Amniotic epithelial cell (primary cell): ENCODE results near the gene ZNF132.
"Not testable (repeated sequence)": the region's sequence is repeated elsewhere in the genome, so short reads cannot be mapped to it uniquely, and the experiment has no call there.

ENCODE experiments used
- DNase-seq: peaks from one replicate; pipeline ENCODE4 v3.0.0-alpha.2; 2010; ENCODE audit warnings: low read depth

The ZNF132 gene

DNA sequence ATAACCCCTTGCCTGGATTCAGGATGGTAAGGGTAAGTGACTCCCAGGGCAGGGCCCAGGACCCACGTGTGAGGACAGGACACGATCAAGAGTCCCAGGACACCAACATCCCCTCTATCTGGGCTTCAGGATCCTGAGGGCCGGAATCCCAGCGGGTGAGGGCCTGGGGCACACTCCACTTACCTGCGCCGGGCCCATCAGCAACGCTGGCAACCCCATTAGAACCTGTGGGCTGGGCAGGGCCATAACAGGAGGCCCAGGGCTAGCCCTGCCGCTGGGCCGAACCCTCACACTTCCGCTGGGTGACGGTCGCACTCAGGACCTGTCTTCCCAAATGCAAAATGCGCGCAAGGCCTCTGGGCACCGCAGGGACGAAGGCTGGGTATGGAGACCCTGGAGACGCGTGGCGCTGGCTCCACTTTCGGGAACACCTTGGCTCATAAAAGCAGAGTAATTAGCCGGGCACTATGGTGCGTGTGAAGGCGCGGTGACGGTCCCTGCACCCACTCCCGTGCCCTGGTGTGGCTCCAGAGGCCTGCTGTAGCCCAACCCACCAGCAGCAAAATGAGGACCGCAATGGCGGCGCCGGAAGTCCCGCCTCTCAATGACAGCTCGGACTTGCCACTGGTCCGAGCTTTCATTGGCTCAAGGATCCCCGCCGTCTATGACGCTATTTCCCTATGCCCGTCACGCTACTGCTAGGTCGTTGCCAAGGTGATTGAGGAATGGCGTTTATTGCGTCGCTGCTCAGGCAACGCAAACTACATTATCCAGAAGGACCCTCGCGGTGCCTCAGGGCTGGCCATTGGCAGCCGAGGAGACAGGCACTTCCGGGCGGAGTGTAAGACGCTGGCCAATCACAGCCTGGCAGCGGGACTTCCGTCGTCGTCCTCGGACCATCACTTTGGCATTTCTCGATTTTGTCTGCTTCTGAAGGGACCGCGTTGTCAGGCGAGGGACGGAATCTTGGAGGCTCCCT, at the start of gene ZNF132:
TSS of gene ZNF132 (minus strand) at position 578 of the 979 bp plus-strand sequence. CDS start at position 246, 332 bp downstream.
- DNase-seq = peak; percentile 100

DNA sequence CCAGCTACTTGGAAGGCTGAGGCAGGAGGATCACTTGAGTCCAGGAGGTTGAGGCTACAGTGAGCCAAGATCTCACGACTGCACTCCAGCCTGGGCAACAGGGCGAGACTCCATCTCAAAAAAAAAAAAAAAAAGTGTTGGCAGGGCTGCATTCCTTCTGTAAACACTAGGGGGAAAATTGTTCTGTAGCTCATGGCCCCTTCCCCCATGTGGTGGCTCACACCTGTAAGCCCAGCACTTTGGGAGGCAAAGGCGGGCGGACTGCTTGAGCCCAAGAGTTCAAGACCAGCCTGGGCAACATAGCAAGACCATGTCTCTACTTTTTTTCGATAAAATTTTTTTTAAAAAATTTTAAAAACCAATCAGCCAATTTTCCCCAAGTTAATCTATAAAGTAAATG, 44.4 kb upstream of the ZNF132 start:
- not testable (repeated sequence) for DNase-seq

DNA sequence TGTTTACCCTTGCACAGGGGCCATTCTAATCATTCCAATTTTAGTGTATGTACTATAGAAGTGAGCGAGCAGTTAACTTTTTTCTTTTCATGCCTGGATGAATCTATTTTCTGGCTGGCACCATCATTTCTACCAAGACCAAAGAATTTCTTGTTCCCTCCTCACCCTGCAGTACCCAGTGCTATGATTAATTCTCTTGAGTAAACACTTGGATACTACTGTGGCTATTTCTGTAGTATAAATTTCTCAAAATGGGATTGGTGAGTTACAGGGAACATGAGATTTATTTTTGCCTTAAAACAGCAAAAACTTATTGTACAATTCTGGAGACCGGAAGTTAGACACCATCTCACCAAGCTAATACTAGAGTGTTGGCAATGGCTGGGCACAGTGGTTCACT, 43.8 kb upstream of the ZNF132 start:
- no peak for DNase-seq

DNA sequence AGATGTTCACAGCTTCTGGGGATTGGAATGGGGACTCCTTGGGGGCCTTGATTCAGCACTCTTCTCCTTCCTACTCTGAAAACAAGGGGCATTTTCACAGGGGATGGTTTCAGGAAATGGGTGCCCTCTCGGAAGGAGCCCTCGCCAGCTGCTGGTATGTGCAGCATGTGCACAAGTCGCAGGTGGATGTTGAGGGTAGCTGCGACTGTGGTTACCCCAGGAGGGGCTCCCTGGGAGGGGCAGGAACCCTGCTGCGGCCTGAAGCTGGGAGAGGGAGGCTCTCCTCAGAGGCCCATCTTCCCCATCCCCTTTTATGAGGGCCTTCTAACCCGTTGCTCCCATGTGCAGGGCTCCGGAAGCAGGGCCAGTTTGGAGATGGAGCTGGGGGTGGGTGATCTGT, 42.4 kb upstream of the ZNF132 start:
- no peak for DNase-seq

DNA sequence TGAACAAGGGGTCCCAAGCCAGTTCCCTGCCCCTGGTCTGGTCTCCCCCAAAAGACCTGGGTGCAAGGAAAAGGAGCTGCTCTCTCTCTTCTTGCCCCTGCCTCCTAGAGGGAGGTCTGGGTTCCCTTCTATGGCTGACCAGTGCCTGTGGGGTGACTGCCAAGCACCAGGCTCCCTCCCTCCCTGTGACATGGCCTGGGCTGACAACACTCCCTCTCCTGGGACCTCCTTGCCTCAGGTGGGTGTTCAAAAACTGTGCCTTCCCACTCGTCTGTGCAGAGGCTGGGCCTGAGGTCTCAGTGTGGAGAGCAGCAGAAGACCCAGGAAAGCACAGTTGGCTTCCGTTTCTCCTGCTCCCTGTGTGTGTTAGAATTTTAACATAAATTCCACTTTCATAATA, 40.9 kb upstream of the ZNF132 start:
- DNase-seq = no peak

DNA sequence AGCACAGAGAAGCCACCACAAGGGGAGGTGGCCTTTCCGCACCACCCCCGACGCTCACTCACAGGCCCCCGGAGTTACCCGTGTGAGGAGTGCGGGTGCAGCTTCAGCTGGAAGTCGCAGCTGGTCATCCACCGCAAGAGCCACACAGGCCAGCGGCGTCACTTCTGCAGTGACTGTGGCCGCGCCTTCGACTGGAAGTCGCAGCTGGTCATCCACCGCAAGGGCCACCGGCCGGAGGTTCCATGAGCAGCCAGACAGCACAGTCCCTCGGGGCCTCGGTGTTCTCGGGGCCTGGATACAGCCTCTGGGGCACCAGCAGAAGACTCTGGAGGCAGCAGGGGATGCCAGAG, 40.5 kb upstream of the ZNF132 start:
- no peak for DNase-seq

DNA sequence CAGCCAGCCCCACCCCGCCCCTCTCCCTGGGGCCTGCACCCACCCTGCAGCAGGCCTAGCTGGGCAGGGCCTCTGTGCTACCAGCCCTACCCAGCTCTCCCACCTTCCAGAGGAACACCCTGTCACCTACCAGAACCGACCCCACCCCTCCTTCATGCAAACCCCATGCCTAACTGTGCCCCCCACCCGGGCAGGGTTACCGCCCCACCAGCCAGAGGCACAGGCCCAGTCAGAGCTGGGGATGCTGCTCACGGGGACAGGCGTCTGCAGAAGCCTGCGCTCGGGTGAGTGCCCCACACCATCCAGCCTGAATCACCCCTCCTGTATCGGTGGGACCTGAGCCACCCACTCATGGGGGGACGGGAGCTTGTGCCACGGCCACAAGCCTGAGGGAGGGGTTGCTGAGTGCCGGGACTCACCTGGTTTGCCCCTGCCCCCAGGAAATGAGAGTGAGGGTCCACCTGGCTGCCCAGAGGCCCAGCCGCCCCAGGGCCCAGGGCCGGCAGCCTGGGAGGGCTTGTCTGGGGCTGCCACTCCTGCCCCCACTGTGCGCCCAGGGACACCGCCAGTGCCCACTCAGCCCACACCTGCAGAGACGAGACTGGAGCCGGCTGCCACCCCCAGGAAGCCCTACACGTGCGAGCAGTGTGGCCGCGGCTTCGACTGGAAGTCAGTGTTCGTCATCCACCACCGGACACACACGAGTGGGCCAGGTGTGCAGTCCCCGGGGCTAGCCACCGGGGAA, 40.0 kb upstream of the ZNF132 start:
- DNase-seq = no peak

DNA sequence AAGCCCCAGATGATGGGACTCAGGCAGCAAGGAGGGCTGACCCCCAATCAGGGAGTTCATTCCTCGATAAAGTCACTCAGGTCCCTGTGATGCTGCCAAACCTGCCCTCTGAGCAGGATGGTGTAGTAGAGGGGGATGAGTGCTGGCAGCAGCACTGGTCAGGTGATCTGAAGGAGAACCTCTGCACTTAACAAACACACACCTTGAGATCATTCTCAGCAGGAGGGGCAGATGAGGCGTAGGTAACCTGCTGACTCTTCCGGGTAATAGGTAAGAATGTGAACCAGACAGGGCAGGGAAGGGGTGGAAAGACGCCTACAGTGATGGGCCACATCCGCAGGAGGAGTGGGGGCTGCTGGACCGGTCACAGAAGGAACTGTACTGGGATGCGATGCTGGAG, 39.4 kb upstream of the ZNF132 start:
- no peak for DNase-seq

DNA sequence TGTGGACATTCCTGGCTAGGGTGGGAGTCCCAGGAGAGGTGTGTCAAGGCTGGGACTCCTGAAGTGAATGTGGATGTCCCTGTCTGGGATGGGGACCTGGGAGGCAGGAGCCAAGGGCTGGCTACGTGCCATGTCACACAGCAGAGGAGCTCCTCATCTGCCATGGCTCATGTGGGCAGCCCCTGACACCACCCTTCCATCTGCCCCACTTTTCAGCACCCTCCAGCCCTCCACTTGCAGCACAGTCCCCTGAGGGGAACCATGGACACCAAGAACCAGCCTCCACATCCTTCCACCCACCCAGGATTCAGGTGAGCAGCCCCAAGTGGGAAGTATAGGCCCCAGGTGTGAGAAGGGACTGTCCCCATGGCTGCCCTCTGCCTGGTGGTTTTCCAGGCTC, 37.9 kb upstream of the ZNF132 start:
- no peak for DNase-seq

DNA sequence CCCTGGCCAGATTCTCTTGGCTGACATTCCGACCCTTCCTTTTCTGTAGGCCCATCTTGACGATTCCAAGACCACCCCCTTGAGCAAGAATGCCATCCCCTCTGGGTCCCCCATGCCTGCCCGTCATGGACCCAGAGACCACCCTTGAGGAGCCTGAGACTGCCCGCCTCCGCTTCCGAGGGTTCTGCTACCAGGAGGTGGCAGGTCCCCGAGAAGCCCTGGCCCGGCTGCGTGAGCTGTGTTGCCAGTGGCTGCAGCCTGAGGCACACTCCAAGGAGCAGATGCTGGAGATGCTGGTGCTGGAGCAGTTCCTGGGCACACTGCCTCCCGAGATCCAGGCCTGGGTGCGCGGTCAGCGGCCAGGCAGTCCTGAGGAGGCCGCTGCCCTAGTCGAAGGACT, 37.2 kb upstream of the ZNF132 start:
- DNase-seq = no peak

DNA sequence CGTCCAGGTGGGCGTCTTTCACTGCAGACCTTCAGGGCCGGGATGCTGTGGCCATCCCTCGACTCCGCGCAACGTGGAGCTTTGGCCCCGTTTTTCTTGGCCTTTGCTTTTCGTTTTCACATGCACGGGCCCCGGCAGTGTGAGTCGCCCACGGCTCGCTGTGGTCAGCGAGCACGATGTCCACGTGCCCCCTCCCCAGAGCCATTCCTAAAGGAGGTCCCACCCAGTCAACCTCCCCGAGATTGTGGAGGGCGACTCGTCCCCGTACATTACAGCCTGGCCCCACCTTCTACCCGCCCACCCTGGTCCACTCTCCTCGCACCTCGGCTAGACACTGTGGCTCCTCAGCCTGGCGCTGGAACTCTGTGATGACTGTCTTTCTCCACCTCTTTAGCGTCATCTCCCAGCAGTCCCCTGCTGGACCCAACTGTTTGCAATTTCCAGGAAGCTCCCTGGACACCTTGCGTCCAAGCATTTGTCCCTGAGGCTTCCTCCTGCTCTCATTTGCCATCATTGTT, 36.6 kb upstream of the ZNF132 start:
- no peak for DNase-seq

DNA sequence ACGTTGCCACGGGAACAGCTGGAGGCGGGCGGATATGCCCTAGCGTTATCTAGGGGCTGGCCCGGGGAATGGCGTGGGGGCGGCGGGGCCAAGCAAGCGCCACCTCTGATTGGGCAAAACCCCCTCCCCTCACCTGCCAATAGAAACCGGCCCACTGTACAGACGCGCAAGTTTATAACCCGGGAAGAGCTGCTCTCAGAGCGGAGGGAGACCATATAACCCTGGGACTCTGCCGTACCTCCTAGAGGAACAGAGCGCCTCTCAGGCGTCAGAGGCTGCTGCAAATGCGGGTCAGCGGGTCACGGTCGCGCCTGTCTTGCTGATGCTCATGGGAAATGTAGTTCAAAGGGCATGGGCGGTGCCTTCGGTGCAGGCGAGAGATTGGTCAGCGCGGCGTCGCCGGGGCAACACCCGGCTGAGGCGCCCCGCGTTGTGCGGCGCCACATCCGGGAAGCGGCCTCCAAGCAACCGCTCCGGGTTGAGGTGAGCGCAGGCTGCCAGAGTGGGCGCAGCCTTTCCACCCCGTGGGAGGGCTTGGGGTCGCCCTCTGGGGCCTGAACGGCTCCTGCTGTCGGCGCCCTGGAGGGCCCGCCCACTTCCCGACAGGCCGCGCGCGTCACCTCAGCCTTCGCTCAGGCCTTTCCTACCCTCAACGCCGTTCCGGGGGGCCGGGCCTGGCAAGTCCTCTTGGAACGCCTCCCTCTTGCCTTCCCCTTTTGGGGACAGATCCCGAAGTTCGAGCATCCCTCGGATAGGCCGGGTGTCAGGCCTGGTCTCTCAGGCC, 36.0 kb upstream of the ZNF132 start, which contains the start of gene ZNF446:
TSS of gene ZNF446 (plus strand) at position 639 of the 784 bp plus-strand sequence. CDS start 867 bp downstream, outside the sequence.
- peak; percentile 97 for DNase-seq

DNA sequence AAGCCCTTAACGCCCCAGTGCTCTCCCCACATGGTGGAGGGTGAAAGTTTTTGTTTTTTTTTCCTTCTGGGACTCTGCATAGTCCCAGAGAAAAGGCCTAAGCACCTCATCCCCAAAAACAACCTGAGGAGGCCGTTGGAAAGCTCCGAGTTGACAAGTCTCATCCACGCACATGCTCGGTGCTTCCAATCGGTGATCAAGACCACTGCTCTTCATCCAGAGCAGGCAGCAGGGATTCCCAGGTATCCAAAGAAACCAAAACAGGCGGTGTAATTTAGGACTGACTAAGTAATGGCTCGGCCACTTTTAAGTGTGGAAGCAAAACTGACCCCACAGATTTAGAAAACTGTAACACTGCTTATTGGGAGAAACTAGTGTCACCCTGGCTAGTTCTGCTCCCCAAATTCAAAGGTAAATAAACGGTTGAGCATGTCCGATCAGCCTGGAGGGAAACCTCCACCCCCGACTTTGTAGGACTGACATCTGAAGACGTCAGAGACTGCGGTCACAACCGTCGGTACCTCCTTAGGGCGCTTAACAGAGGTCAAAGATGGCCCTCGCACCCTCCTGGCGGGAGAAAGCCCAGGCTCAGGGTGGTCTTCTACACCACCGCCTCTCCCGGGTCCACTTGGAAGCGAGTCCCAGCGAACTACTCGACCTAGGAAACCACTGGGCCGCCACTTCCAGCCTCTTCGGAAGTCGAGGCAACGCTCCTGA, 35.2 kb upstream of the ZNF132 start:
- no peak for DNase-seq

DNA sequence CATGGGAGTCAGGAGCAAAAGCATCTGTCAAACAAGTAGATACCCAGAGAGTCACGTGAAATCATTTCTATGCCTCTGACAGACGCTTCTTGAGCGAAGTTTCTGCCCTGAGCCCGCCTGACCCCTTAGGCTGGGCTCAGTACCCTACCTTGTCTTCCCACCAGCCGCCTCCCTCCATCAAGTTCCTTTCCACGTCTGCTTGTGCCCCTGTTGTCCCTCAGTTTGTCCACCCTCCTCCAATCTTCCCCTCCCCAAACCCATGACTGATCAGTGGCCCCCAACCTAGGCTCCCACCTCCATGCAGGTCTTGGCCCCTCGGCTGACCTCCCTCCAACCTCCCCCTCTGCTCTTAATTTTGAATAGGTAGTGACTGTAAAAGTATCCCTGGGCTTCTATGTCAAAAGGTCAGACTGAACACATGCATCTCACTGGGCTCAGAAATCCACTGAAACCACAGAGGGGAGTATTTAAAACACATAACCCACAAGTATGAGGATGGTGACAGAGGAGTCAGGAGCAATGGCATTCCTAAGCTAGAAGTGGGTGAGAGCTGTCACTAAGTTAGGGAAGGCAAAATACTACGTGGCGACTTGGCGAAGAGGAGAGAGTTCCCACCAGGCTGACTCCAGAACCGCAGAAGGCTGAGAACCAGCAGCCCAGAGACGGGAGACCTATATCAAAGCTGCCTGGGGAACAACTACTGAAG, 34.5 kb upstream of the ZNF132 start:
- DNase-seq = peak; percentile 89

DNA sequence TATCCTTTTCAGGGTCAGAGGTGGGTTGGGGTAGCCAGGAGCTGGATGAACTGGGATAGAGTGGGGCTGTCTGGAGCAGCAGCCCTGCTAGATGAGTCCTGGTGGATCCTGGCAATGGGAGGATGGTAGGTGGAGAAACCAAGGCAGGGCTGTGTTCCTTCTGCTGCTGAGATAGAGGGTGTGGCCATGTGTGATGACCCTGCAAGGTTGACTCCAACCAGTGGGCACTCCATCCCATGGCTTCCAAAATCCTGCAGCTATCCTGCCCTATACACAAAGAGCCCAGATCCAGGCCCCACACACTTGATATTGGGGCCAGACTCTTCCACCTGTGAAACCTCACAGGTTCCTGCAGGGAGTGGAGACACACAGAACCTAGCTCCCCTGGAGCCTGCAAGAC, 33.8 kb upstream of the ZNF132 start:
- no peak for DNase-seq

DNA sequence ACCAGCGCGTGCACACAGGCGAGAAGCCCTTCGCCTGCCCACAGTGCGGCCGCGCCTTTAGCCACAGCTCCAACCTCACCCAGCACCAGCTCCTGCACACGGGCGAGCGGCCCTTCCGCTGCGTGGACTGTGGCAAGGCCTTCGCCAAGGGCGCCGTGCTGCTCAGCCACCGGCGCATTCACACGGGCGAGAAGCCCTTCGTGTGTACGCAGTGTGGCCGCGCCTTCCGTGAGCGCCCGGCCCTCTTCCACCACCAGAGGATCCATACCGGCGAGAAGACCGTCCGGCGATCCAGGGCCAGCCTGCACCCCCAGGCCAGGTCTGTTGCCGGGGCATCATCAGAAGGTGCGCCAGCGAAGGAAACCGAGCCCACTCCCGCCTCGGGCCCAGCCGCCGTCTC, 31.8 kb upstream of the ZNF132 start:
- DNase-seq = no peak

DNA sequence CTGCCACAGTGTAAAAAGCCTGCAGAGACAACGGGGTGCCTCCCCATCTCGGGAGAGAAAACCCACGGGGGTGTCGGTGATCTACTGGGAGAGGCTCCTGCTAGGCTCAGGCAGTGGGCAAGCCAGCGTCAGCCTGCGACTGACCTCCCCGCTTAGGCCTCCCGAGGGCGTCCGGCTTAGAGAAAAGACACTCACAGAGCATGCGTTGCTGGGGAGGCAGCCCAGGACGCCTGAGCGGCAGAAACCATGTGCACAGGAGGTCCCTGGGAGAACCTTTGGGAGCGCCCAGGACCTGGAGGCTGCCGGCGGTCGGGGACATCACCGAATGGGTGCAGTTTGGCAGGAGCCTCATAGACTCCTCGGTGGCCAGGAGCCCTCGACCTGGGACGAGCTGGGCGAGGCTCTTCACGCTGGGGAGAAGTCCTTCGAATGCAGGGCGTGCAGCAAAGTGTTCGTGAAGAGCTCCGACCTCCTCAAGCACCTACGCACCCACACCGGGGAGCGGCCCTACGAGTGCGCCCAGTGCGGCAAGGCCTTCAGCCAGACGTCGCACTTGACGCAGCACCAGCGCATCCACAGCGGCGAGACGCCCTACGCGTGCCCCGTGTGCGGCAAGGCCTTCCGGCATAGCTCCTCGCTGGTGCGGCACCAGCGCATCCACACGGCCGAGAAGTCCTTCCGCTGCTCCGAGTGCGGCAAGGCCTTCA, 31.0 kb upstream of the ZNF132 start:
- DNase-seq = not testable (repeated sequence)

DNA sequence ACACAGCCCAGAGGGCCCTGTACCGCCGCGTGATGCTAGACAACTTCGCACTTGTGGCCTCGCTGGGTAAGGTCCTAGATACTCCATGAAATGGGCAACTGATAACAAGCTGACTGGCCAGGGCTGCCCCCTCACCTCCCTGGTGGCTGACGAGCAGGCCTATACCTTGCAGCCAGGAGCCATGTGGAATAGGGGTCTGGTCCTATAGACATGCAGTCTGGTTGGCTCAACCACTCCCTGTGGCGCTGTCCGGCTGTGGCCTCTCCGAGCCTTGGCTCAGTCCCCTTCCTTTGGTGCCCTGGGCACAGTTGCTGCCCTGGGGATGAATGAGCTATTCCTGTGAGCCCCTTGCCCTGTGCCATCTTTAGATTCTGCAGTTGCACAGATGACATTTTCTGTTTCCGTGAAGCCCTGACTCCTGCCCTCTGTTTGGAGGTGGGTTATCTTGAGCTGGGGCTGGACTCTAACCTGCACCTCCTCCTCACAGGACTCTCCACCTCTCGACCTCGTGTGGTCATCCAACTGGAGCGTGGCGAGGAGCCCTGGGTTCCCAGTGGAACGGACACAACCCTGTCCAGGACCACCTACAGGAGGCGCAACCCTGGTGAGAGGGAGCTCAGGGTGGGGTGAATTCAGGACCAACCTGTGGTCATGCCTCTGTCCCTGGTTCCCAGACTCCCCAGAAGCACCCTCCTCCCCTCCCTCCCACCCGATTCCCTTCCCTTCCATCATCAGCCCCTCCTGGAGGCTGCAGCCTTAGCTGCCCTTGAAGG, 29.5 kb upstream of the ZNF132 start:
- no peak for DNase-seq

DNA sequence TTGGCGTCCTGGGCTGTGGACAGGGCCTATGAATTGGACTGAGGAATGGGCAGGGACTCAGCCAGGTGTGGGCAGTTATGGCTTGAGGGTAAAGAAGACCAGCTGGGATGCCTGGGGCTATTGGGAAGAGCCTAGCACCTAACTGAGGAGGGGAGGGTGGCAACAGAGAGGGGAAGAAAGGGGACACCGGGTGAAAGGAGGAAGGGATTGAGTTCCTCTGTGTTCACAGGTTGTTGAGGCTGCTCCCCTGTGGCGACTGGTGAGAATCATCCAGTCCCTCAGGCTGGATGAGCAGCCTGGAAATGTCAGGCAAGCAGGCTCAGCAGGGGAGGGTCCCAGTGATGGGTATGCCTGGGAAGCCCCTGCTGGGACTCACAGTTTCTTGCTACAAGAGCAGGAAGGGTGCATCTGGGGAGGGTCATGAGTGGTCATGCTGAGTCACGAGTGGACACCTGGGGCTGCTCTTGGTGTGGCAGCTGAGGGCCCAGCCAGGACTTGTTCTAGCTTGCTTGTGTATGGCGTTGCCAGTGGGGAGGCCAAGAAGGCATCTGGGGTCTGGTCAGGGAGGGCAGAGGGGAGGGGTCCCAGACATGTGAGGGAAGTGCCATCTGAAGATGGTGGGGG, 28.4 kb upstream of the ZNF132 start:
- no peak for DNase-seq
